ENCODE measurements around the gene PKD2L2. TPM values are rescaled to one million over a fixed set of nuclear protein-coding genes. Genes with fewer than 3 reads are reported as not detected.

The PKD2L2 gene
- total RNA-seq (2022; extraction: Qiagen RNA extraction; ENCODE audit: low read depth) = not detected in 5 replicates

DNA sequence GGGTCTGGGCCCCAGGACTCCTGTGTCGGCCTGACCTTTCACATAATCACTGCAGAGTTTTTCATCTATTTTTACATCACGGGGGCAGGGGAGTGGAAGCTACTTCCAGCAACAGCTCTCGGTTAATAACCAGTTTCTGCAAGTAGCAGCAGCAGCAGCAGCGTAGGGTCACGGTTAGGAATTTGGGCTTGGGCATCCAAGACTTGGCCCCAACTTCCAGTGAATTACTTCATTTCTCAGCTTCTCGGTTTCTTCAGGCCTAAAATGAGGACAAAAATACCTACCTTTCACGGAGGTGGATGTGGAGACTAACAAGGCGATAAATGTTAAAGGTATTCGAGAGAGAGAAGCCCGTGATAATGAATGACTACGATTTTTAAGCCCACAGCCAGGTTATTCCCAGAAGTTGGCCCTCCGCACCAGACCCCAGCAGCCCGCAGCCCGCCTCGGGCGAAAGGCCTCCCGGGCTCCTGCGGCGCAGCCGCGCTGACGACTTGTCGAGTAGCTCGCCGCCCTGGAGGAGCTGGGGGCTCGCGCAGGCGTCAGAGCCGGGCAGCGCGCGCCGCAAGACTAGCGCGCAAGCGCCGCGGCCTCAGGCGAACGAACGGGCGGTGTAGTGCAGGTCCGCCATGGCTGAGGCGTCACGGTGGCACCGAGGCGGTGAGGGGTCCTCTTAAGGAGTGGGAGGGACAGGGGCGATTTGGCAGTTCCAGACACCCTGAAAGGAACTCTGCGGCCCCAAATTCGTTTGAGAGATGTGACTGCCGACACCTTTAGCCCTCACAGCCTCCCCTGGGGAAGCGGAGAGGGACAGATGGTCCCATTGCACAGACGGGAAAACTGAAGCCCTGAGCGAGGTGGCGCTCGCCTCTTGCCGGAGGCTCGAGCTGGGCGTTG lies at the start of gene PKD2L2:
Gene PKD2L2, plus strand, starts transcription at position 595 of the 897 bp plus-strand sequence. Its CDS starts 35 bp downstream, at position 630.

DNA sequence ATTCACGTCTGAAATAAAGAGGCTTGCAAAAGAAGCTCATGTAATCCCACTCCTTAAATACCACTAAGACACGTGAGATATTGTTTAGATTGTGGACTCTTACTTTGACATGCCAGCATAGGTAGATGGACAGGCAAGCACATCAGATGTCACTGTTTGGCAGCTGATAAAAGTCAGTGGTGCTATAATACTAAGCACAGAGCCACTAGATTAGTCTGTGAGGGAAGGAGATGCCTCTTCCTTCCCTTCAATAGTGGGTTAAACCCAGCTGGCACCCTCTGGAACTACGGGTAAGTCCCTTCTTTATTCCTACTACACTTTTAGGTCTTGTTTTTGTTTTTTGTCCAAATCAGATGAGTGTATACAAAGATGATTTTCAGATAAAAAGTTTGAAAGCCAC lies 21.6 kb upstream of the PKD2L2 start, which contains the start of gene MYOT:
Gene MYOT, plus strand, starts transcription at position 197 of the 400 bp plus-strand sequence. CDS start 2,792 bp downstream, outside the sequence.

Other genes starting within 250 kb of the PKD2L2 start
- gene KLHL3, start 153.4 kb upstream of the PKD2L2 start, total RNA-seq (2022; extraction: Qiagen RNA extraction; ENCODE audit: low read depth) = 0.08 to 0.16 TPM (median 0.14 TPM) in 5 replicates
- gene HNRNPA0, start 135.1 kb upstream of the PKD2L2 start, total RNA-seq (2022; extraction: Qiagen RNA extraction; ENCODE audit: low read depth) = 43.8 to 52.5 TPM (median 50.4 TPM) in 5 replicates
- gene MYOT, start 21.6 kb upstream of the PKD2L2 start, total RNA-seq (2022; extraction: Qiagen RNA extraction; ENCODE audit: low read depth) = not detected in 5 replicates
- gene FAM13B, start 143.6 kb downstream of the PKD2L2 start, total RNA-seq (2022; extraction: Qiagen RNA extraction; ENCODE audit: low read depth) = 10.8 to 15.0 TPM (median 12.2 TPM) in 5 replicates
- not detected in 5 replicates for gene WNT8A, start 194.6 kb downstream of the PKD2L2 start, total RNA-seq (2022; extraction: Qiagen RNA extraction; ENCODE audit: low read depth)
- gene NME5, start 250.0 kb downstream of the PKD2L2 start, total RNA-seq (2022; extraction: Qiagen RNA extraction; ENCODE audit: low read depth) = not detected in 5 replicates

Data from A549 treated with GW870086 at 1 μM for 4 hours (cell line).